Stimulated activated CD4-positive, alpha-beta T cell treated with anti-CD3 and anti-CD28 coated beads, Interleukin-1b, Interleukin-23, amount 100 ng/mL, for 1 hour (primary cell): Measurements from ENCODE around the gene SLC2A4.
"Not testable (repeated sequence)": the region's sequence is repeated elsewhere in the genome, so short reads cannot be mapped to it uniquely, and the experiment has no call there.

Source experiments
- DNase-seq, 2 donors: peaks; one replicate each; pipeline ENCODE4 v3.0.0-alpha.2; 2020; ENCODE audit warnings: low read depth in 2 of 2

The SLC2A4 gene

GRCh38 chr17:7324438-7324779 lies 42.9 kb downstream of the SLC2A4 start:
- DNase-seq: no peak

GRCh38 chr17:7325031-7325528 lies 43.6 kb downstream of the SLC2A4 start:
- no peak for DNase-seq

DNA sequence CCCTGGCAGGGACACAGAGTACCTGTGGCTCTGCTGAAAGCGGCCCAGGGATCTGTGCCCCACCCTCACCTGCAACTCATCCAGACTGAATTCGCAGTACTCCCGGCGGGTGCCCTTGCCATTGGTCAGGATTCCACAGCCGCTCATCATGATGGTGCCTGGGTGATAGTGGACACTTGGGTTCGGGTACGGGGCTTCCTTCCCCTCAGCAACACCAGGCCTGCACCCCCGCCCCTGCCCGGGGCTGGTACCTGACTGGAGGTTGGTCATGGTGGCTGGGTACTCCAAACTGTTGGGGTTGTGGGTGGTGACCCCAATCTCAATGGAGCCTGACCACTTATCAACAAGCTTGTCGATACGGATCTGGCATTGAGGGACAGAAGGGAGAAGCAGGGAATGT lies 44.7 kb downstream of the SLC2A4 start:
- DNase-seq: no peak

DNA sequence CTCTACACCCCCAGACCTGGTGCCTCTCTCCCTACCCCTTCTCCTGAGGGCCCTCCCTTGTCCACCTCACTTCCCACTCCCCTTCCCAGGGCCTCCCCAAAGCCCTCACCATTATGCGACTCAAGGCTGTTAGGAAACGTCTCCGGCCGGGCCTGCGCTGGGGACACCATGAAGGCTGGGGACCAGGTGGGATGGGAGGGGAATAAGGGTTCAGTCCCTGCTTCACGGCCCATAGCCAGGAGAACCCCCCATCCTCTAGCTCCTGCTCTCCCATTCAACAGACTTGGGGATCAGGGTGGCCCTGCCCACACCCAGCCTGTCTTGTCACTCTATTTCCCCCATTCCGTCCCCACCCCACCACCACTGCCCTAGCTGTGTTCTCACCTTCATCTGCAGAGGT lies 45.5 kb downstream of the SLC2A4 start:
- DNase-seq: no peak

- DNase-seq: no peak
Observed at GRCh38 chr17:7327501-7327900, 46.0 kb downstream of the SLC2A4 start.

DNA sequence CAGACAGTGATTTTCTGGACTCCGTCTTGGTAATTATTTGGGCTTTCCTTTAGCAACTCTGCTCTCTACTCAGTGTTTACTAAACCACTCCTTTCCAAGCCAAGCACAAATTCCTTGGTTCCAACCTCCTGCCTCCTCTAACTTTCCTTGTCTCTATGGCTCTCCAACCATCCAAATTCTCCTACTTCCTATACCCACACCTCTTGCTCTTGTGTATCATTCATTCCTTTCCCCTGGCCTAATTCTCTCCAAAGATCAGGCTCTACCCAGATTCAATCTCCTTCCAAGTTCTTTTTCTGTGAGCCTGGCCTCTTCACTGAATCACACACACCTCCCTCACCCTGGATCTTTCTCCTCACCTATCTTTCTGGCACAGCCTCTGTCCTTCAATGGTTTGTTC lies 46.5 kb downstream of the SLC2A4 start:
- no peak for DNase-seq

DNA sequence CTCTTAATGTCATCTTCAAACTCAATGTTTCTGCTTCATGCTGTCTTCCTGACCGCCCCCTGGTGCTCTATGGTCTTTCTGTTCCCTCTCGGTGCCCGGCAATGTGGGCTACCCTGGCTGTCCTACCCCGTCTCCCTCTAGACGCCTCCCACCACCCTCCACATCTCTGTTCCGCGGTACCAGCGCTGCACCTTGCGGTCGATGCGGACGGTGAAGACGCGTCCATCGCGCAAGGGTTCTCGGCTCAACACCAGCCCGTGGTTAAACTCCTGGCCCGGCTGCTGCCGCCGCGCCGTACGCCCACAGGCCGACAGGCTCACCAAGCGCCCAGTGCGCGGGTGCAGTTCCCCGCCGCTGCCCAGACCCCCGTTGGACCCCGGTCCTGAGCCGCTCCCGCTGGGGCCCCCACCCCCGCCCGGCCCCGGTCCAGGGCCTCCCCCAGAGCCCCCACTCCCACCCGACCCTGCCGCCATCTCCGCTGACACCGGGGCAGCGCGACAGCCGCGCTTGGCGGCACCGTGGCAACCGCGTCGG lies 47.4 kb downstream of the SLC2A4 start, which contains the start of gene NEURL4:
NEURL4 (minus strand) TSS at position 496 of the 534 bp plus-strand sequence; CDS start at position 473, 23 bp downstream.
- no peak for DNase-seq

DNA sequence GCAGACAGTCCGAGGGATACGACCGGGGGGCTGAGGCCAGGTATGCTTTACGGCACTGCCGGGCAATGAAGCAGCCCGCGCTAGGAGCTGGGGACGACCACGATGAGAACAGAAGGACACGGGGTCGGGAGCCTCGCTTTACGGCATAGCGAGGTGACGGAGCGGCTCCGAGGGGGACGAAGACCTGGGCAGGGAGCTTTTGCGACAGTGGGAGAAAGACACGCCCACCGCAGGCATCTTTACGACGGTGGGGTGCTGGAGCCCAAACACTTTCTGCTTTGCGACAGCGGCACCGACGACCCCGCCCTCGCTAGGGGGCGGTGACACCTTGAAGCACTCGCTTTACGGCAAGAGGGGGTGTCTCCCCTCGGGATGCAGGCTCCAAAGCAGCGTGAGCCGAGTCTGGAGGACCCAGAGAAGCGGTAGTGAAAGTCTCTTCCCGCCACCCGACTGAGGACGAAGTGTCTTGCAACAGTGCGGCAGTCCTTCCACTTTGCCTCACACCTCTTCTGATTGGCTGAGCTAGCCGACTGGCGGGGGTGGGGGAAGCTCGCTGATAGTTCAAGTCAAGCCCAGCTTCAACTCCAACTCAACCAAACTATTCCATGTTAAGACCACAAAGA lies 48.0 kb downstream of the SLC2A4 start:
- DNase-seq: peak; percentile 79 to 91

DNA sequence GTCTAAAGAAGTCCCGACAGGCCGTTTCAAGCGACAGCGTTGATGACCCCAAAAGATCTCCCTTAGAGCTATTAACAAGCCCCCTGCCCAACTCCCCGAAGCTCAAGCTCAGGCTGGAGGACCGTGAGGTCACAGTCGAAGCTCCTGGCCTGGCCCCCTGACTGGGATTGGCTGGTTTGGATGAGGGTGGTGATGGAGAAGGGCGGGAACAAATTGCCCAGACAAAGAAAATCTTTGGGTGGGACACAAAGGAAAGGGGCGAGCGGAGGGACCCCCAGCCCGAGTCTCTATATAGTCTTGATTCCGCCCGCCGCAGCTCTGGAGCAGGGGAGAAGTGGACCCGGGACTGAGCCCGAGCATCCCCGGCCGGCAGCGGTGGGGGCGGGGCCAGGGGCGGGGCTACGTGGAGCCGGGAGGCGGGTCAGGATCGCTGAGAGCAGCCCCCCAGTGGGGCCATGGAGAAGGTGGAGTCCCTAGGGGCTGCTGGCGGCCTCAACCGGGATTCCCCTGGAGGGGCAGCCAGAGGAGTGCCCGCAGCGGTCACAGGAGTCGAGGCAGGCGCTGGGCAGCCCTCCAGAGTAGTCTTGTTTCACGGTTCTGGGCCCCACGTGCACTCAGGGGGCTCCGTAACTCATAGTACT lies 48.6 kb downstream of the SLC2A4 start:
- DNase-seq: peak in 1 of 2 donors; percentile 66

DNA sequence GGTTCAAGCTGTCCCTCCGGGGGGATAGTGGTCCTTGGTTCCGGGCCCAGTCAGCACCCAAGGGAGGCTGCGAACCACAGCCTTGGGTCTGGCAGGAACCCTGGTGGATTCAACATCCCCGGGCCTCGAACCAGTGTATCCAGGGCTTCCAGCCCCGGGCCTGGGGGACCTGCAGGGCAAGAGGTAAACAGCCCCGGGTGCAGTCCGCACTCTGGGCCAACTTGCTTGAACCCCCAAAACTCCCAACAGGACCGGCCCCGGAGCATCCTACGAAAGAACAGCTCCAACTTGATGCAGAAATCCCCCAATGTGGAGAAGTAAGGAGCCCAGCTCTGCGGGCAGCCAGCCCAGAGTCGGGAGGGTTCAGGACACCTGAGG lies 49.1 kb downstream of the SLC2A4 start:
- DNase-seq: no peak

- DNase-seq: no peak
Observed at GRCh38 chr17:7332111-7332510, 50.6 kb downstream of the SLC2A4 start.

DNA sequence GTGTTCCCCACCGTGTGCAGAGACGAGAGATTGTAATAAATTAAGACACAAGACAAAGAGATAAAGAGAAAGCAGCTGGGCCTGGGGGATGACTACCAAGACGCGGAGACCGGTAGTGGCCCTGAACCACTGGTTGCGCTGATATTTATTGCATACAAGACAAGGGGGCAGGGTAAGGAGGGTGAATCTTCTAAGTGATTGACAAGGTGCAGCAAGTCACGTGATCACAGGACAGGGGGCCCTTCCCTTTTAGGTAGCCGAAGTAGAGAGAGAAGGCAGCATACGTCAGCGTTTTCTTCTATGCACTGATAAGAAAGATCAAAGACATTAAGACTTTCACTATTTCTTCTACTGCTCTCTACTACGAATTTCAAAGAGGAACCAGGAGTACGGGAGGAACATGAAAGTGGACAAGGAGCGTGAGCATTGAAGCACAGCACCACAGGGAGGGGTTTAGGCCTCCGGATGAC lies 51.1 kb downstream of the SLC2A4 start:
- not testable (repeated sequence) for DNase-seq

DNA sequence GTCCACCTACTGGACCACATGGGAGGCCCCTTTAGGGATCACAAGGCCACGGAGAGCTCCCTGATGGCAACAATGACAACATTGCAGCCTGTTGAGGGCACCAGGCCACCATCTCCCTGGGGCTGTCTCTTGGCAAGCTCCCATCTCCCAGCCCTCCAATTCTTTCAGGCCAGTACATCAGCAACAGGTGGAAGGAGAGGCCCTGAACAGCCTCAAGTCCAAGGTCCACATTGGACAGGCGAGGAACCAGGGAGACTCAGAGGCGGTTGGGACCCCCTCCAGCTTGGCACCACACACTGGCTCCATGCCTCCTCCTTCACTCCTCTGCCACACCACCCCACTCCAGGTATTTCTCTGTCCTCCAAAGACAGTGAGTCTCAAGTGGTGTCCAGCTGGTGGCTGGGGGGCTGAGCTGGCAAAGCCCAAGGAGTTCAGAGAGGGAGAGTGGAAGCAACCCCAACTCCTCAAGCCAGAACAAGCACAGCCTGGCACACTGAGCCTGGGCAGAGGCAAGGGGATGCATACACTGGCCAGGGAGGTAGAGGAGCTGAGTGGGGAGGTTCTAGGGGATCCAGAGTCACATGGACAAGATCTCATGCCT lies 53.5 kb downstream of the SLC2A4 start:
- DNase-seq: no peak

DNA sequence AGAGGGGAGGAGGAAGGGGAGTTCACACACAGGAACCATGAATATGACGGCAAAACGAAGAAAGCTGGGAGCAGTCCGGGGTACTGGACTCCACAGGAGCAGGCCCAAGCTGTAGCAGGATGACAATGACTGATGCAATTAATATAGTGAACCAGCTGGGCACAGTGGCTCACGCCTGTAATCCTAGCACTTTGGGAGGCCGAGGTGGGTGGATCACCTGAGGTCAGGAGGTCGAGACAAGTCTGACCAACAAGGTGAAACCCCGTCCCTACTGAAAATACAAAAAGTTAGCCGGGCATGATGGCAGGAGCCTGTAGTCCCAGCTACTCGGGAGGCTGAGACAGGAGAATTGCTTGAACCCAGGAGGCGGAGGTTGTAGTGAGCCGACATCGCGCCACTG lies 54.2 kb downstream of the SLC2A4 start:
- not testable (repeated sequence) for DNase-seq

DNA sequence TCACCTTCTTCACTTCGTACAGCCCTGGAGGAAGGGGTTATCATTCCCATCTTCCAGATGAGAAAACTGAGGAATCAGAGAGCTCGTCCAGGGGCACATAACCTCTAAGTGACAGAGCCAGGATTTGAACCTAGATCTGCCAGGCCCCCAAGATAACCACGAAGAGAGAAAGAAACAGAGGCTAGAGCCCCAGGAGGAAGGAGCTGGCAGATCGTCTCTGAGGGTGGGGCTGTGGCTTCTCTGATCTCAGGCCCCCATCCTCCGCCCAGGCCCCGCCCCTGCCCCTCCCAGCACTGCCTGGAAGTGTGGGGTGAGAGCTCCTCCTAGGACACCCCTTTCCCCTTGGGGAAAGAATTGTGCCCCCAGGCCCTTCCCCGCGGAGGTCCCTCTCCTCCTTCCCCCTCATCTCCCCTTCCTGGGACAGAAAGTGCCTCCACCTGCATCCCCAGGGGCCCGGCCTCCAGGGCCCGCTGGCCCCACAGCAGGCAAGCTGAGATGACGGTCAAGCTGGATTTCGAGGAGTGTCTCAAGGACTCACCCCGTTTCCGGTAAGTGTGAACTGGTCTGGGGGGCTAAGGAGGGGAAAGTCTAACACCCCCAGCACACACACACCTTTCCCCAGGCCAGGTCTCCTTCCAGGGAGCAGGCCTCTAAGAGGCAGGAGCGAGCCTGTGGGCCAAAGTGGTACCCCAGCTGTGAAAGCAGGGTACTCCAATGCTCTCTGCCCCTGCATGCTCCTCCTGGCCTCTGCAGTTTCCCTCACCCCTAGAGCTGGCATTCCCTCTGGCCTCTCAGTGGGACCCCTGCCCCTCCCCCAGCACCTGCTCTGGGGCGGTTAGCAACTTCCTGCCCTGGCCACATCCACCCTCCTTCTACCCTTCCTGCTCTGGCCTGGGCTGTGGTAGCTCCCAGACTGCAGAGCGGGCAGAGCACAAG lies 55.0 kb downstream of the SLC2A4 start, which contains the start of gene ACAP1:
ACAP1 (plus strand) TSS at position 290 of the 936 bp plus-strand sequence; CDS start at position 496, 206 bp downstream.
- DNase-seq: peak; percentile 69

GRCh38 chr17:7337600-7337999 lies 56.1 kb downstream of the SLC2A4 start:
- DNase-seq: not testable (repeated sequence)
